IMR-90 (cell line): ENCODE results near the gene HLA-B. TPM values are rescaled to one million over a fixed set of nuclear protein-coding genes. Genes with fewer than 3 reads are reported as not detected.

ENCODE experiments used
- ATAC-seq: fragments of 200-7000 bp; cut with Tn5 transposase; 2 replicates; pipeline ENCODE4 v1.9.1; 2020; ENCODE audit warnings: low read depth, mild to moderate bottlenecking, moderate library complexity
- BruUV-seq: library from RNA; stranded (reverse); fragments of 400-500 nt; replicated peaks from 2 replicates; lab custom pipeline; 2021; lab: Mats Ljungman, UMichigan
- CTCF ChIA-PET: fragments of 300-600 bp; formaldehyde crosslinking; extraction: SDS; loops from one replicate; lab custom pipeline; 2021; ENCODE audit warnings: antibody characterized with exemption; lab: Yijun Ruan, JAX
- POLR2A ChIA-PET: fragments of 300-600 bp; sonication (Branson Sonifier 250); formaldehyde crosslinking; loops from one replicate; lab custom pipeline; 2022; ENCODE audit warnings: antibody characterized with exemption; ENCODE audit not compliant: unreplicated experiment; lab: Charles Lee
- DNase-seq: peaks from one replicate; pipeline ENCODE4 v3.0.0; 2013
- H2AFZ ChIP-seq: replicated peaks from 2 replicates; pipeline ENCODE3; 2013; ENCODE audit warnings: low read length, mild to moderate bottlenecking; ENCODE audit not compliant: poor library complexity
- H2AK5ac ChIP-seq: 2 replicates; pipeline ENCODE4 v1.6.1; 2013; ENCODE audit warnings: low read depth, low read length, inconsistent platforms
- H2AK9ac ChIP-seq: replicated peaks from 2 replicates; pipeline ENCODE3; 2013; ENCODE audit warnings: mild to moderate bottlenecking, low read depth, low read length, moderate library complexity; ENCODE audit not compliant: poor library complexity
- H2BK120ac ChIP-seq: 2 replicates; pipeline ENCODE4 v1.6.1; 2013; ENCODE audit warnings: low read depth, low read length, inconsistent platforms
- H2BK15ac ChIP-seq: 3 replicates; pipeline ENCODE4 v1.6.1; 2013; ENCODE audit warnings: low read depth, low read length, inconsistent platforms
- H2BK20ac ChIP-seq: 2 replicates; pipeline ENCODE4 v1.6.1; 2013; ENCODE audit warnings: low read depth, mild to moderate bottlenecking, inconsistent platforms, low read length, moderate library complexity
- H2BK5ac ChIP-seq: 2 replicates; pipeline ENCODE4 v1.6.1; 2013; ENCODE audit warnings: mild to moderate bottlenecking, low read depth, low read length, inconsistent platforms; ENCODE audit not compliant: poor library complexity, severe bottlenecking
- H3K14ac ChIP-seq: replicated peaks from 2 replicates; pipeline ENCODE4 v1.6.1; 2013; ENCODE audit warnings: low read depth, low read length, inconsistent platforms
- H3K18ac ChIP-seq: 2 replicates; pipeline ENCODE4 v1.6.1; 2013; ENCODE audit warnings: low read depth, low read length, control low read depth
- H3K23ac ChIP-seq: 2 replicates; pipeline ENCODE4 v1.6.1; 2013; ENCODE audit warnings: low read depth, low read length, inconsistent platforms
- H3K27ac ChIP-seq: 2 replicates; pipeline ENCODE4 v1.5.1; 2013; ENCODE audit warnings: mild to moderate bottlenecking, control low read depth, low read length; ENCODE audit not compliant: insufficient read depth
- H3K27me3 ChIP-seq: 2 replicates; pipeline ENCODE4 v1.6.1; 2013; ENCODE audit warnings: low read length; ENCODE audit not compliant: control insufficient read depth, insufficient read depth
- H3K36me3 ChIP-seq: 2 replicates; pipeline ENCODE4 v1.6.1; 2013; ENCODE audit warnings: low read length, mixed read lengths; ENCODE audit not compliant: control insufficient read depth, insufficient read depth
- H3K4ac ChIP-seq: 2 replicates; pipeline ENCODE4 v1.6.1; 2013; ENCODE audit warnings: low read depth, low read length, inconsistent platforms
- H3K4me1 ChIP-seq: 2 replicates; pipeline ENCODE4 v1.6.1; 2013; ENCODE audit warnings: low read length, mixed read lengths; ENCODE audit not compliant: control insufficient read depth, insufficient read depth
- H3K4me2 ChIP-seq: 2 replicates; pipeline ENCODE4 v1.6.1; 2013; ENCODE audit warnings: low read depth, mild to moderate bottlenecking, control low read depth, low read length, moderate library complexity
- H3K4me3 ChIP-seq: 2 replicates; pipeline ENCODE4 v1.5.1; 2013; ENCODE audit warnings: low read depth, mild to moderate bottlenecking, control low read depth, low read length, moderate library complexity; ENCODE audit not compliant: insufficient read depth
- H3K56ac ChIP-seq: 2 replicates; pipeline ENCODE4 v1.6.1; 2013; ENCODE audit warnings: low read length, inconsistent platforms; ENCODE audit not compliant: insufficient read depth; ENCODE audit errors: extremely low read depth
- H3K79me1 ChIP-seq, 2 experiments: 2 replicates each; pipeline ENCODE4 v1.6.1; 2013; ENCODE audit warnings: low read length in 2 of 2, inconsistent platforms in 1 of 2, low read depth in 1 of 2
- H3K9ac ChIP-seq: 2 replicates; pipeline ENCODE4 v1.6.1; 2013; ENCODE audit warnings: low read depth, low read length, control low read depth
- H3K9me1 ChIP-seq: 2 replicates; pipeline ENCODE4 v1.6.1; 2013; ENCODE audit warnings: low read length, inconsistent platforms; ENCODE audit not compliant: insufficient read depth
- H3K9me3 ChIP-seq: 2 replicates; pipeline ENCODE4 v1.6.1; 2013; ENCODE audit warnings: low read length; ENCODE audit not compliant: control insufficient read depth, insufficient read depth
- H4K20me1 ChIP-seq: 2 replicates; pipeline ENCODE4 v1.6.1; 2013; ENCODE audit warnings: low read length, inconsistent platforms; ENCODE audit not compliant: insufficient read depth
- H4K5ac ChIP-seq: 2 replicates; pipeline ENCODE4 v1.6.1; 2013; ENCODE audit warnings: mild to moderate bottlenecking, low read depth, low read length, control low read depth
- H4K8ac ChIP-seq, 2 experiments: 2 replicates each; pipeline ENCODE4 v1.6.1; 2013; ENCODE audit warnings: low read depth in 2 of 2, low read length in 2 of 2, control low read depth in 1 of 2, inconsistent platforms in 1 of 2
- H4K91ac ChIP-seq: 2 replicates; pipeline ENCODE4 v1.6.1; 2013; ENCODE audit warnings: low read depth, low read length, inconsistent platforms; ENCODE audit not compliant: insufficient read depth
- BHLHE40 ChIP-seq: fragments of 150-350 bp; IDR thresholded peaks from 2 replicates; pipeline ENCODE4 v1.6.1; 2016; ENCODE audit warnings: mild to moderate bottlenecking, low read depth, low read length
- CEBPB ChIP-seq: IDR thresholded peaks from 2 replicates; pipeline ENCODE4 v1.6.1; 2012; ENCODE audit warnings: low read depth, low read length, improper control_type of control experiment
- CHD1 ChIP-seq: IDR thresholded peaks from 2 replicates; pipeline ENCODE4 v1.6.1; 2012; ENCODE audit warnings: low read depth, low read length, improper control_type of control experiment
- FOS ChIP-seq: fragments of 150-350 bp; IDR thresholded peaks from 2 replicates; pipeline ENCODE4 v1.6.1; 2016; ENCODE audit warnings: low read depth, low read length
- MAZ ChIP-seq: IDR thresholded peaks from 2 replicates; pipeline ENCODE4 v1.6.1; 2012; ENCODE audit warnings: low read depth, mild to moderate bottlenecking, low read length, improper control_type of control experiment, moderate library complexity, borderline replicate concordance
- MXI1 ChIP-seq: IDR thresholded peaks from 2 replicates; pipeline ENCODE4 v1.6.1; 2012; ENCODE audit warnings: low read depth, mild to moderate bottlenecking, low read length, moderate library complexity, borderline replicate concordance
- NFE2L2 ChIP-seq: fragments of 150-350 bp; IDR thresholded peaks from 2 replicates; pipeline ENCODE4 v1.6.1; 2016; ENCODE audit warnings: low read depth, mild to moderate bottlenecking, low read length
- POLR2A ChIP-seq: IDR thresholded peaks from 2 replicates; pipeline ENCODE4 v1.6.1; 2012; ENCODE audit warnings: mild to moderate bottlenecking, low read depth, low read length
- RAD21 ChIP-seq: IDR thresholded peaks from 2 replicates; pipeline ENCODE4 v1.6.1; 2012; ENCODE audit warnings: low read length, improper control_type of control experiment
- RCOR1 ChIP-seq: IDR thresholded peaks from 2 replicates; pipeline ENCODE4 v1.6.1; 2012; ENCODE audit warnings: mild to moderate bottlenecking, low read length, improper control_type of control experiment; ENCODE audit not compliant: insufficient replicate concordance
- RFX5 ChIP-seq: IDR thresholded peaks from 2 replicates; pipeline ENCODE4 v1.8.0; 2012; ENCODE audit warnings: low read depth, mild to moderate bottlenecking, low read length, moderate library complexity
- SMC3 ChIP-seq: fragments of 150-350 bp; IDR thresholded peaks from 2 replicates; pipeline ENCODE4 v1.6.1; 2016; ENCODE audit warnings: low read depth, mild to moderate bottlenecking, antibody characterized with exemption, low read length, moderate library complexity
- WGBS, 2 experiments: methylation state at CpG; one replicate each; pipeline versions ENCODE4 v1.1.5 to v1.1.7; 2013; ENCODE audit warnings: missing lambda C conversion rate in 2 of 2; ENCODE audit not compliant: insufficient read length in 1 of 2; ENCODE audit errors: extremely low coverage in 2 of 2; 5-methylcytosine and 5-hydroxymethylcytosine counted together
- dilution Hi-C: fragments of 300-500 bp; cut with HindIII; formaldehyde crosslinking; loops from one replicate; pipeline ENCODE4 v1.14.3; 2018; ENCODE audit warnings: low sequenced_read_pairs; ENCODE audit not compliant: unreplicated experiment
- in situ Hi-C: fragments of 300-500 bp; cut with MboI; formaldehyde crosslinking; loops from 3 replicates; pipeline ENCODE4 v1.14.3; 2019; ENCODE audit warnings: low sequenced_read_pairs, inconsistent platforms, mixed read lengths
- intact Hi-C: fragments of 100-400 bp; cut with micrococcal nuclease; formaldehyde crosslinking; loops from 2 replicates; pipeline ENCODE4 v1.10.0; 2022
- polyA plus RNA-seq, 3 experiments: library from polyadenylated mRNA; depleted of rRNA; stranded (reverse); fragments of >200 nt; gene quantifications; 2 replicates each; pipeline ENCODE4 v1.2.3, GENCODE V29; 2012; ENCODE audit warnings: low replicate concordance in 1 of 3
- total RNA-seq: library from RNA; depleted of rRNA; stranded (reverse); fragments of >200 nt; gene quantifications from 2 replicates; pipeline ENCODE4 v1.2.3, GENCODE V29; 2012
- TF ChIP-seq, protein P1 (sequence below): fragments of 150-350 bp; IDR thresholded peaks from 2 replicates; pipeline ENCODE4 v1.6.1; 2016; ENCODE audit warnings: low read depth, mild to moderate bottlenecking, low read length, moderate library complexity, borderline replicate concordance
- TF ChIP-seq, protein P2 (sequence below): conservative IDR thresholded peaks from 2 replicates; pipeline ENCODE4 v1.5.1; 2012; ENCODE audit warnings: mild to moderate bottlenecking, low read depth, low read length, improper control_type of control experiment
- TF ChIP-seq, protein P3 (sequence below): fragments of 150-350 bp; IDR thresholded peaks from 2 replicates; pipeline ENCODE4 v1.6.1; 2017; ENCODE audit warnings: mild to moderate bottlenecking, antibody characterized with exemption, low read length, low read depth

Gene HLA-B
- total and polyA plus RNA-seq, 2 of the 4 experiments (the other 2 are of a cell fraction) = 44.1 to 309 TPM

- Histone ChIP-seq H3K4ac (no peak overlapping the region), H2BK20ac (no peak overlapping the region), H2AFZ (no peak overlapping the region), H3K56ac (no peak overlapping the region), H4K91ac (no peak overlapping the region), H3K9me3 (no peaks in the 10 kb centered on the region), H3K18ac (no peak overlapping the region), H3K27ac (no peak overlapping the region), H3K4me3 (no peak overlapping the region), H2BK120ac (no peak overlapping the region), H3K9ac (no peak overlapping the region), H2AK9ac (no peak overlapping the region), H3K79me1 (peaks cover 5 to 15% of the 10 kb centered on the region in 2 experiments; a peak in 3 of 4 replicates), H3K27me3 (peaks cover 34% of the 10 kb centered on the region), H3K23ac (no peak overlapping the region), H4K5ac (no peak overlapping the region), H4K8ac (no peak overlapping the region), H3K4me1 (peaks cover 4% of the 10 kb centered on the region; the same call in 1 of the 2 replicates), H2BK15ac (no peak overlapping the region), H3K4me2 (no peak overlapping the region), H2AK5ac (no peak overlapping the region), H3K14ac (no peak overlapping the region), H4K20me1 (peaks cover 7% of the 10 kb centered on the region; the same call in 1 of the 2 replicates), H2BK5ac (no peak overlapping the region), H3K36me3 (peaks cover 13% of the 10 kb centered on the region), H3K9me1 (peaks cover 11% of the 10 kb centered on the region; the same call in 1 of the 2 replicates)
- no TSS peak for BruUV-seq
- CTCF ChIA-PET = no interaction called here
- in situ Hi-C loops (no loop called here), intact Hi-C loops (loop anchor here (2.0 kb wide), 1 partner anchor 84 kb away; no protein-coding TSS in a partner anchor), dilution Hi-C loops (no loop called here)
- TF ChIP-seq, protein P1, sequence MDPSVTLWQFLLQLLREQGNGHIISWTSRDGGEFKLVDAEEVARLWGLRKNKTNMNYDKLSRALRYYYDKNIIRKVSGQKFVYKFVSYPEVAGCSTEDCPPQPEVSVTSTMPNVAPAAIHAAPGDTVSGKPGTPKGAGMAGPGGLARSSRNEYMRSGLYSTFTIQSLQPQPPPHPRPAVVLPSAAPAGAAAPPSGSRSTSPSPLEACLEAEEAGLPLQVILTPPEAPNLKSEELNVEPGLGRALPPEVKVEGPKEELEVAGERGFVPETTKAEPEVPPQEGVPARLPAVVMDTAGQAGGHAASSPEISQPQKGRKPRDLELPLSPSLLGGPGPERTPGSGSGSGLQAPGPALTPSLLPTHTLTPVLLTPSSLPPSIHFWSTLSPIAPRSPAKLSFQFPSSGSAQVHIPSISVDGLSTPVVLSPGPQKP = no peak
- TF ChIP-seq RFX5 = no peak
- TF ChIP-seq CEBPB = no peak
- TF ChIP-seq FOS = no peak
- TF ChIP-seq RAD21 = no peak
- TF ChIP-seq CHD1 = no peak
- no peak for TF ChIP-seq RCOR1
- TF ChIP-seq, protein P2, sequence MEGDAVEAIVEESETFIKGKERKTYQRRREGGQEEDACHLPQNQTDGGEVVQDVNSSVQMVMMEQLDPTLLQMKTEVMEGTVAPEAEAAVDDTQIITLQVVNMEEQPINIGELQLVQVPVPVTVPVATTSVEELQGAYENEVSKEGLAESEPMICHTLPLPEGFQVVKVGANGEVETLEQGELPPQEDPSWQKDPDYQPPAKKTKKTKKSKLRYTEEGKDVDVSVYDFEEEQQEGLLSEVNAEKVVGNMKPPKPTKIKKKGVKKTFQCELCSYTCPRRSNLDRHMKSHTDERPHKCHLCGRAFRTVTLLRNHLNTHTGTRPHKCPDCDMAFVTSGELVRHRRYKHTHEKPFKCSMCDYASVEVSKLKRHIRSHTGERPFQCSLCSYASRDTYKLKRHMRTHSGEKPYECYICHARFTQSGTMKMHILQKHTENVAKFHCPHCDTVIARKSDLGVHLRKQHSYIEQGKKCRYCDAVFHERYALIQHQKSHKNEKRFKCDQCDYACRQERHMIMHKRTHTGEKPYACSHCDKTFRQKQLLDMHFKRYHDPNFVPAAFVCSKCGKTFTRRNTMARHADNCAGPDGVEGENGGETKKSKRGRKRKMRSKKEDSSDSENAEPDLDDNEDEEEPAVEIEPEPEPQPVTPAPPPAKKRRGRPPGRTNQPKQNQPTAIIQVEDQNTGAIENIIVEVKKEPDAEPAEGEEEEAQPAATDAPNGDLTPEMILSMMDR = no peak
- TF ChIP-seq, protein P3, sequence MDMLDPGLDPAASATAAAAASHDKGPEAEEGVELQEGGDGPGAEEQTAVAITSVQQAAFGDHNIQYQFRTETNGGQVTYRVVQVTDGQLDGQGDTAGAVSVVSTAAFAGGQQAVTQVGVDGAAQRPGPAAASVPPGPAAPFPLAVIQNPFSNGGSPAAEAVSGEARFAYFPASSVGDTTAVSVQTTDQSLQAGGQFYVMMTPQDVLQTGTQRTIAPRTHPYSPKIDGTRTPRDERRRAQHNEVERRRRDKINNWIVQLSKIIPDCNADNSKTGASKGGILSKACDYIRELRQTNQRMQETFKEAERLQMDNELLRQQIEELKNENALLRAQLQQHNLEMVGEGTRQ = no peak
- TF ChIP-seq SMC3 = no peak
- TF ChIP-seq MAZ = no peak
- no peak for TF ChIP-seq POLR2A
- no peak for TF ChIP-seq NFE2L2
- TF ChIP-seq BHLHE40 = no peak
- no peak for TF ChIP-seq MXI1
- POLR2A ChIA-PET = no interaction called here
- ATAC-seq (no peak), DNase-seq (no peak)
- WGBS, 2 experiments = no CpG with 5 or more reads among the region's 3 CpGs
Observed at GRCh38 chr6:31351033-31351380, 6.0 kb downstream of the HLA-B start.
